SHP77 treated with DMSO at 0.1 percent for 48 hours (cell line): ENCODE measurements around the gene RBM33.

Experiments
- DNase-seq: peaks from one replicate; lab custom pipeline; 2025; lab: John Stamatoyannopoulos, UW

RBM33 gene

DNA sequence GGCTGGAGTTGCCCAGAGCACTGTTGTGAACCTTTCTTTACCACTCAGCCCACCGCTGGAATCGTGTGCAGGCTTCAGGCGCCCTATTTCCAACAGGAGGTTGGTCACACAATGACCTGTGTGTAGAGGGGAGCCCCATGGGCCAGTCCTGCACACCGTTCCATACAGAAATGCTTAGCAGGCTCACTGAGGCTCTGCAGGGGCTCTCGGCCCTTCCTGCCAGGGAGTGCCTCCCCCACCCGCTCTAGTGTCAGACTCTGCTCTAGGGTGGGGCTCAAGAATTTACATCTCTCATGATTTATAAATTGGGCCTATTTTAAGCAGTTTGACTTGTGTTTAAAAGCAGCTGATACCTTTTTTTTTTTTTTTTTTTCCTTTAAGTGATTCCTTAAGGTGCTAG lies 125.8 kb downstream of the RBM33 start:
- DNase-seq = no peak

DNA sequence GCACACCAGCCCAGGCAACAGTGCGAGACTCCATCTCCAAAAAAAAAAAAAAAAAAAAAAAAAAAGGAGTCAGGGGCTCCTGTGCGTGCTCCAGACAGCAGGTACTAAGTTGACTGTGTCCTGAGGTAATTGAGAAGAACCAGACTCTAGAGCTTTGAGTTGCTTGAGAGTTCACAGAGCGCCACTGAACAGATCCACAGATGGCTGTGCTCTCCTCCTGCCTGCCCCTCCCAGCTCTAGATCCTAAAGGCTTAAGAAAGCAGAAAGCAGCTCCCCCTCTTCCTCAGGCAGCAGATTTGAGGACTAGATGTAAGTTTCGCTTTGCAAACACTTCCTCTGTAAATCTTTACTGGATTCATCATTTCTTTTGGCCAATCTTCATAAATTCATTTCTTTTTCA lies 129.1 kb downstream of the RBM33 start:
- no peak for DNase-seq

DNA sequence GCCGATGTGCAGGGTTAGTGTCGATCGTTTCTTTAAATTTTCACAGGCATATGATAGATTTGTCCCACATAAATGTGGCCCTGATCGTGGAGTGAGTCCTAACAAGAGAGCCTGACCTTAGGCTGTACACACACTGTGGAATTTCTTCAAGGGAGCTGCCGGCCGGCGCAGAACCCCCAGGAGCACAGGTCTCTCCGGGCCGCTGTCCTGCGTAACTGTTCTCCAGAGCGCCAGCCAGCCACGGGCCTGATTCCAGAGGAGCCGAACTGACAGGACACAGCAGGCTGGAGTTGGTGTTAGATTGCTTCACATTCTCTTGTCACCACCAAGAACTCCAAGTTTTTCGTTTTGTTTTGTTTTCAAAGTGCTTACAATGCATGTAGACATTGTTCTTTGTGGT lies 130.5 kb downstream of the RBM33 start:
- DNase-seq = no peak

DNA sequence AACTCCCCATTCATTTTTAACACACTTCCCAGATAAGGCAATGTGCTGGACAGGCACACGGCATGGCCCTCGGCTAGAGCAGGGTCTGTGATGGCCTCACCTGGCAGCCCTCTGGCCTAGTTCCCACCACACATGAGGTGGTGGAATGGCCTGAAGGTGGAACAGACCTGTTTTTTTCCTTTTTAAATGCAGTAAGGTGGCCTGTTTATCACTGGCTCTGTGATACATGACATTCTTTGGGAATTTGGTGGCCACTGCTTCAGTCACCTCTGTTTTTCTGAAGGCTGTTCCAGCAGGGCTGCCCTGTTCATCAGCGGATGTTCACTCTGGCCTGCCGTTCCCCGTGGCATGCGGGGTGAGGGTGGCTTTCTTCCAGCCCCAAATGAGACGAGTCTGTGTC lies 131.2 kb downstream of the RBM33 start:
- DNase-seq = no peak

DNA sequence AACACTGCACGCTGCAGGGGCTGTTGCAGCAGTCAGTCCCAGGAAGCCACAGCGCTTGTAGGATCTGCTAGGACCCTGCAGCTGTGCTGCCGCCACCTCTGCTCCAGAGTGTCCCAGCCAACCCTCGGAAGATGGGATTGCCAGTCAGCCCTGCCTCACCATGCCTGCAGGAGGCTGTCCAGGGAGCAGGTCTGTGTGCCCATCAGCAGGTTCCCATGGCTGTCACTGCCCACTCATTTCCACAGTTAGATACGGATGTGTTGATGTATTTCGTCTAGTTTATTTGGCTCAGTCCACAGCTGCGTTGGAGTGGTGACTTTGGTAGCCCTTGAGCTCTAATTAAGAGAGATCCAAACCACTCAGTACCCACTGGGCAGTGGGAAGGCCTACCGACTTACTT lies 132.1 kb downstream of the RBM33 start:
- DNase-seq = no peak

DNA sequence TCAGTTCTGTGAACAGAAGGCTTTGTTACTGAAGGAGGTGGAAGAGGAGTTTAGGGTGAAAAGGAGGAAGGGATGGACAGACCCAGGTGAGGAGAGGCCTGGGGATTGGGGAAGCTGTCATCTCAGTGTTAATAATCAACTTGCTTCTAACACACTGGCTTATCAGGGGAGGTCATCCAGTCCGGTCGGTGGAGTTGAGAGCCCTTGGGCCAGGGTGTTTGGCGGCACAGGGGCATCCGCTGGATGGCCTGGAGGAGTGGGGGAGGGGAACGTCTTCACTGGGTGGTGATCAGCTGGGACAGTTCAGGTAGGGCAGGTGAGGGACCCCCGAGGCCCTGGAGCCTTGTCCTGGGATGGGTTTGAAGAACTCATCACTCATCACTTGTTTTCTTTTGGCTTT lies 133.9 kb downstream of the RBM33 start:
- DNase-seq = no peak

DNA sequence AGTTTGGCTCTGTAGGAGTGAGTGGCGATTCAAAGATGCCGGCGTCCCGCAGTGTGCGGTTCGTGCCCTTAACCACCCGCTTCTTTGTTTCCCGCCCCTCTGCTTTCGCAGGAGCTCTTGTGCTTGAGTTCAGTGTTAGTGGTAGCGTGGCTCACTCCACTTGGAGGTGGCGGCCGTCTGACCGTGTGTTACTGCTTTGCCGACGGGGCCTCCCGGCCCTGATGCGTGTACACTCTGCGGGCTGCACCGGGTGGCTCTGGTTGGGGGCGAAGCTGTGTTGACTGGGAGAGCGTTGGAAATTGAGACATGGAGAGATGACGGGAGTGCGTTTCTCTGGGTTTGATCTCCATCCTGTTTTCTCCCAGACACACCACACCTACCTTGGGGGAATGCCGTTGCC lies 136.4 kb downstream of the RBM33 start:
- no peak for DNase-seq

DNA sequence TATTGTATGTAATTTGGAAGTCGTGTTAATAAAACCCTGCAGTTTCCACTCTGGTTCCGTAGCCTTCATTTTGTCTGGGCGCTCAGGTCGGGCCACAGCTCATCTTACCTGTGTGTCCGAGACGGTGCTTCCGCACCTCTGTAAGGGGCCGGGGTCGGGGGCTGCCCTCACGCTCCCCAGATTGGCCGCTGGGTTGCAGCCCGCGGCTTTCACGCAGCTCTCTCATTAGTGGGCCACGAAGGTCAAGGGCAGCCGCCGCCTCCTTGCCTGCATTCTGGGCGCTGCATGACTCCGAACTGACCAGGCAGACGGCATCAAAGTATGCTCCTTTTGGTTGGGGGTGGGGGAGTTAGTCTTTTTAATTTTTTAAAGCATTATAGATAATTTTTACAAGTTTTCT lies 137.0 kb downstream of the RBM33 start:
- DNase-seq = no peak

DNA sequence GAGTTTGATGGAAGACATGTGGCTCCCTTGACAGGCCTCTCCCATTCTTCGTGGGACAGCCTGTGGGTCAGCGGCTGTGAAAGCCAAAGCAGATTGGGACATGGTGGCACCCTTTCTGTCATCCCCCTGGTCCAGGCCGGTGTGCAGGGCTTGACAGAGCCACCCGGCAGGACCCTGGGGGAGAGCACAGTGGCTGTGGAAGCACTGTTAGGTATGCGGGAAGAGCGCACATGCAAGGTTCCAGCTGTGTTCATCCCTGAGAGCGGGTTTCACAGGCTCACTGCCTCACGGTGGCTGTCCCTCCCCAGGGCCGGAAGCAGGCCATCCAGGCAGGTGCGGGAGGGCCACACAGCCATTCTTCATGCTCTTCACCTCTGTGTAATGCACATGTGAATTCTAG lies 138.0 kb downstream of the RBM33 start:
- DNase-seq = no peak

DNA sequence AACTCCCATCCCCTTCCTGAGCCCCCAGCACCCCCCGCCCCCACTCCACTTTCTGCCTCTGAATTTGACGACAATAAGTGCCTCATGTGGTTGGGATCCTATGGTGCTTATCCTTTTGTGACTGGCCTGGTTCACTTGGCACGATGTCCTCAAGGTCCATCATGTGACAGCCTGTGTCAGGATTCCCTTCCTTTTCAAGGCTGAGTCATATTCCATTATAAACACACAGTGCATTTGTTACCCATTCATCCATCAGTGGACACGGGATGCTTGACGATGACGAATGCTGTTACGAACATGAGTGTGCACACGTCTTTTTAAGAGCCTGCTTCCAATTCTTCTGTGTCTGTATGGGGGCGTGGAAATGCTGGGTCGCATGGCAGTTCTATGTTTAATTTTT lies 141.1 kb downstream of the RBM33 start:
- no peak for DNase-seq

DNA sequence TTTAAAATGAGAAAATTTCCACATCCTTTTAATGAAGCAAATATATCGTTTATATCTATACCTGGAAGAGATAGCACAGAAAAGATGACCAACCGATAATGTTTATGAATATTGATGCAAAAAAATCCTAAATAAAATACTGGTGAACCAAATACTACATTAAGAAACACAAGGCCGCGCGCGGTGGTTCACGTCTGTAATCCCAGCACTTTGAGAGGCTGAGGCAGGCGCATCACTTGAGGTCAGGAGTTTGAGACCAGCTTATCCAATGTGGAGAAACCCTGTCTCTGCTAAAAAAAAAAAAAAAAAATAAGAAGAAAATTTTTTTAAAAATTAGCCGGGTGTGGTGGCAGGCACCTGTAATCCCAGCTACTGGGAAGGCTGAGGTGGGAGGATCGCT lies 142.0 kb downstream of the RBM33 start:
- no peak for DNase-seq

DNA sequence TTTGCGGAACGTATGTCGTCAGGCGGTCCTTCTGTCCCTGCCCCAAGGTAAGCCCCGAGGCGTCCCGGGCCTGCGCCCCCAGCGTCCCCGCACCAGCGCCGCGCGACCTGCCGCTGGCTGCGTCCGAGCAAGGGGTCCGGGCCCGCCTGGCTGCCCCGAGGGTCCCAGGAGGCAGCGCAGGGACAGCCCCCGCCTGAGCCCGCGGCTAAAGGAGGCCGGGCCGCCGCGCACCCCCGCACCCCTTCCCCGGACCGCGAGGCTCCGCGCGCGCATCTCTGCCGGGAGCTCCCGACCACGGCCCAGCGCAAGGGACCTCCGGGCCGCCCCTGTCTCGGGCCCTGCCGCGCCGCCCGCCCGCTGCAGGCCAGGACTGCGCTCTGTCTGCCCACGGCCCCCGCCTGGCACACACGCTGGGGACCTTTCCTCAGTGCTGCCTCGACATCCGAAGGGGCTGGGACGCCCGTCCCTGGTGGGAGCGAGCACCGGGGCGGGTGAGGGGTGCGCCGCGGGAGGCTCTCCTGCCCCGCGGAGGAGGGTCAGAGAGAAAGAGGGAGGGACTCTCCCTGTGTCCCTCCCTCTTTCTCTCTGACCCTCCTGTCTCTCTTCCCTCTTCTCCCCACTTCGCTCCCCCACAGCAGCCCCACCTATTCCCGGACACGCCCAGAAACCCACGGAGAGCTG lies 142.8 kb downstream of the RBM33 start:
- no peak for DNase-seq

DNA sequence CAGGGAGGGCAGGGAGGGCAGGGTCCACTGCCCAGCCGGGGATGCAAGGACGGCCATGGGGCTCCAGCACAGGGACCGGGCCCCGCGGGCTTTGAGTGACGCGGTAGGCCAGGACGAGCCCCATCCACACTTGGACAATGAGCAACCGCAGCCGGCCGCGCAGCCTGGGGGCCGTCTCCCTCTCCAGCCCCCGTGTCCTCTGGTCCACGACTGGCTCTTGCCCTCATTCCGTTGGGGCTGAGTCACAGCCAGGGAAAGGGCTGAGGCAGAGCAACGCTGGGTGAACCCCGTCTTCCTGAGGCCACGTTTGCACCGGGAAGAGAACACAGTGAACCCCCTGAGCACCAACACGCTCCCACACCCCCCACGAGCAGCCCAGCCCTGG lies 144.1 kb downstream of the RBM33 start:
- no peak for DNase-seq

DNA sequence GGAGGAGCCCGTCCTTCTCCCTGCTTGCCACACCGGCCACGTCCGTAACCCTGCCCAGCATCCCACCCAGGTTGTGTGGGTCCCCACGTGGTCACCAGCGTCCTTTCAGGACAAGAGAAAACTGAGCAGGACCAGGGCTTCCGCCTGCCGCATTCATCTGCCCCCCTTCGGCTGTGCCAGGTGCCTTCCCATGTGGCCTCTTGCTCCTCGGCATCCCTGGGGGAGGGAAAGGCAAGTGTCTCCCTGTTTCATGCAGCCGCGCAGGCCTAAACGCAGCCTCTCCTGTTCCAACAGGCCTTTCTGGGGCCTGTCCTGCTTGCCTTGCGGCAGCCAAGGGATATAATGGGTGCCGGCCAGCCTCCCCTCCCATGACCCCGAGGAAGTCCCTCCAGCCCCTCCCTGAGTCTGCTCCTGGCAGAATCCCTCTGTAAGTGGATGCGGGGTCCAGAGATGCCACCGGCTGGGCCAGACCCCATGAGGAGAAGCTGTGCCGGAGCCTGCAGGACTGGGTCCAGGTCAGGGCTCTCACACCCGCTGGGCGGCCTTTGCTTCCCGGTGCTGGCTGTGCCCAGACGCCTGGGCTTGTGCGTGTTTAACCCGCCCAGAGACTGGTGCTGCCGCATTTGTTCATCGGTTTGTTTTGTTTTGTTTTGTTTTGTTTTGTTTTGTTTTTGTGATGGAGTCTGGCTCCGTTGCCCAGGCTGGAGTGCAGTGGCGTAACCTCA lies 144.7 kb downstream of the RBM33 start:
- no peak for DNase-seq

DNA sequence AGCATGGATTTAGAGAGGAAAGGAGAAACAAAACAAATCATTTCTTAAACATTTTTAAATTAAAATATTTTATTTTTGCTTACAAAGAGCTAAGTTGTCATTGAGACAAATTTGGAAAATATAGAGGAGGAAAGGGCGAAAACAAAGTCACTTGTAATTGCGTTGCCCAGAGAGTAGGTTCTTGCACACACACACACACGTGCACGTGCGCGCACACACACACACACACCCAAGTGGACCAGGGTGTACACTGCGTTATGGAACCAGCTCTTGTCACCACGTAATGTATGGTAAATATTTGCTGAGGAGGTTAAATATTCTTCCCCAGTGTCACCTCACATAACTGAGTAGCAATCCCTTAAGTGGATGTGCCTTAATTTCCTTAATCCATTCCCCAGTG lies 146.2 kb downstream of the RBM33 start:
- no peak for DNase-seq

DNA sequence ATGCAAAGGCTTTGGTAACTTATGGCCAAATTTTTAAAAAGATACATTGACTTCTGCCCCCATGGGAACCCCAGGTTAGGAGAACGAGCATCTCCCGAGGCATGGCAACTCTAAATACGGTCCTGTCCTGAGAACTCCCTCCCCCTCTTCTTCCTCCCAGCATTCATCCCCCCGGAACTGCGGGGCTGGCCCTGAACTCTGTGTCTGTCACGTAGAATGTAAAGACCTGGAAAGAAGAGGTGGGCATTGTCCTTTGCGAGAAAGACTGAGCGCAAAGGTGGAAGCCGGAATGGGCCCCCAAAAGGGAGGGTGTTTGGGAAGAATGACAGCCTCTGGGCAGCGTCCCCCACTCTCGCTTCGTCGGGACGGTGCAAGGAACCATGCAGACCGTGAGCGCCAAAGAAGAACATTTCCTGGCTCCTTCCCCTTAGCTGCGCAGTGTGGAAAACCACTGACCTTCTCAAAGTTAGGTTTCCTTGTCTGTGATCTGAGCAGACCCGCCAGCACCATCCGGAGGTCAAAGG lies 146.8 kb downstream of the RBM33 start:
- no peak for DNase-seq

DNA sequence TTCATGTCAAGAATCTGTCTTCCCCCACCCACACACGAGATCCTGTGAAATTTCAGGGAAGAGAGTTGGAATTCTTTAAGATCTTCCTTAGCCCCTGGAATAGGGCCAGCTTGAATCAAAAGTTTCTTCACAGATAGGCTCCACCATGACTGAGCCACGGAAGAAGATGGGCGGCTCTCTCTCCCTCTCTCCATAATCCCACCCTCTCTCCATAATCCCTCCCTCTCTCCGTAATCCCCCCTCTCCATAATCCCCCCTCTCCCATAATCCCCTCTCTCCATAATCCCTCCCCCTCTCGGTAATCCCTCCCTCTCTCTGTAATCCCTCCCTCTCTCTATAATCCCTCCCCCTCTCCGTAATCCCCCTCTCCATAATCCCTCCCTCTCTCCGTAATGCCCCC lies 147.4 kb downstream of the RBM33 start:
- no peak for DNase-seq

DNA sequence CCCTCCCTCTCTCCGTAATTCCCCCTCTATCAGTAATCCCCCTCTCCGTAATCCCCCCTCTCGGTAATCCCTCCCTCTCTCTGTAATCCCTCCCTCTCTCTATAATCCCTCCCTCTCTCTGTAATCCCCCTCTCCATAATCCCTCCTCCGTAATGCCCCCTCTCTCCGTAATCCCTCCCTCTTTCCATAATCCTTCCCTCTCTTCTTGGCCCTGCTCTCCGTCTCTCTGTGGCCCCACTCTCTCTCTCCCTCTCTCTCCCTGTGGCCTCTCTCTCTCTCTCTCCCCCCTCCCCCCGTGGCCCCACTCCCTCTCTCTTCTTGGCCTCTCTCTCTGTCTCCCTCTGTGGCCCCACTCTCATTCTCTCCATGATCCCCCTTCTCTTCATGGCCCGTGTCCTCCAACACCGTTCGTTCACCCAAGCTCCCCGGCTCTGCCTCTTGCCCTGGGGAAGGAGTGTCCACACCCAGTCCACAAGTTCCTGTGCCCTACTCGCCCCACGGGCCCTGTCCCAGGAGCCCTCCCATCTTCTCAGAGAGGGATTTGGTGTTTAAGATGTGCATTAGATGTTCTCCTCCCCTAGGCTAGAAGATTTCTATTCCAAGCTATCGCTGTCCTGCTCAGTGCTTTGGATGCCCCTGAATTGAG lies 148.0 kb downstream of the RBM33 start:
- no peak for DNase-seq

DNA sequence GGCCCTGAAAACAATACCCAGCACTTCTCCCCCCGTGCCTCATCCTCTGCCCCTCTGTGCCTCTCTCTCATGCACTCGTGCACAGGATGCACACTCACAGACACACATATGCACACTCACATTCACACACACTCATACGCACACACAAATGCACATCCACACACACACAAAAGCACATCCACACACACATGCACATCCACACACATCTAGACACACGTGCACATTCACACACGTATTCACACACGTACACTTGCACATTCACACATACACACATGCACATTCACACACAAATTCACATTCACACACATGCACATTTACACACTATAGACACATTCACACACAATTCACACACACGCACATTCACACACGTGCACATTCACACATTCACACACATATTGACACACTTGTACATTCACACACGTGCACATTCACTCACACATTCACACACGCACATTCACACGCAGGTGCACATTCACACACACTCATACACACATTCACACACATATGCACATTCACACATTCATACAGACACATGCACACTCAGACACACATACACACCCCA lies 148.6 kb downstream of the RBM33 start:
- no peak for DNase-seq

DNA sequence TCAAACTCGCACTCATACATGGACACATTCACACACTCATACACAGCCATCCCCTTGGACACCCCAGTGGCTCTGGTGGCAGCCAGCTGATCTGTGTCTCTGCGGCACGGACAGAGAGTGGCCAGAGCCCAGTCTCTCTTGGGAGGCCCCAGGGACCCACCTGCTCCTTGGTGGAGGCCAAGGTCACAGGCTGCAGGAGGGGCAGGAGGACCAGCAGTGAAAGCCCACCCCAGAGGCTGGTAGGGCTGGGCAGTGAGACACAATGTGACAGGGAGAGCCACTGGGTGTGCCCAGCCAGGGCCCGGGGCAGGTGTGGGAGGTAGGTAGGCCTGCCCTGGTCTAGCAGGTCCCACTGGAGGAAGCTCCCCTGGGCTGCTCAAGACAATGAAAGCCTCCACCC lies 149.3 kb downstream of the RBM33 start:
- DNase-seq = no peak

DNA sequence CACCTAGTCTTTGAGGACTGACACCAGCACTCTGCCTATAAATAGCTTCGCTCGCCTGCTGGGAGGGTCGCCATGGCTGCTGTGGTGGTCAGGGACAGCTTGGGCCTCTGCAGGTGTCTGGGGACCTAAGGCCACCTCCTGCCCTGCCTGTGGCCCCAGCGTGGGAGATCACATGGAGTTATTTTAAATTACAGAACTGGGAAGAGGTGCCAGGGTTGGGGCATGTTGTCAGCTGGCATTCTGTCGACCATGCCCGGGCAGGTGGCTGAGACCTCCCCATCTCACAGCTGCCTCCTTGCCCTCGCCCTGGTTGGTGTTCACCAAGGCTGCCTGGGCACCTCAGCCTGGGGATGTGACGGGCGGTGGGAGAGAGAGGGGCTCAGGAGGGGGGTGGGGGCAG lies 149.7 kb downstream of the RBM33 start:
- DNase-seq = no peak

DNA sequence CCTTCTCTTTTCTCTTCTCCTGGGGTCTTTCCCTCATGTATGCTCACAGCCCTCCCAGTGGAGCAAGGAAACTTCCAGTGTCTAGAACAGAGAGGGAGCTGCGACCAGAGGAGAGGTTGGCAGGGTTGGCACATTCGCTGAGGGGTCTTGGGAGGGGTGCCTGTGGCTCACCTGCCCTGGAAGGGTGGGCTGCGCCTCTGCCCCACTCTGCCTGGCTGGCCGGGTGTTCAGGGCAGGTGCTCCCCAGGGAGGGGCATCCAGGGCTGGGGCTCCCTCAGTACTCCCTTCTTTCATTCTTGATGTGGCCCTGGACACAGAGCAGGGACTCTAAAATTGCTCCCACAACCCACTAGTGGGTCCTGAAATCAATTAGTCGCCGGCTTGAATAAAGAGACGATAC lies 150.9 kb downstream of the RBM33 start:
- DNase-seq = no peak

DNA sequence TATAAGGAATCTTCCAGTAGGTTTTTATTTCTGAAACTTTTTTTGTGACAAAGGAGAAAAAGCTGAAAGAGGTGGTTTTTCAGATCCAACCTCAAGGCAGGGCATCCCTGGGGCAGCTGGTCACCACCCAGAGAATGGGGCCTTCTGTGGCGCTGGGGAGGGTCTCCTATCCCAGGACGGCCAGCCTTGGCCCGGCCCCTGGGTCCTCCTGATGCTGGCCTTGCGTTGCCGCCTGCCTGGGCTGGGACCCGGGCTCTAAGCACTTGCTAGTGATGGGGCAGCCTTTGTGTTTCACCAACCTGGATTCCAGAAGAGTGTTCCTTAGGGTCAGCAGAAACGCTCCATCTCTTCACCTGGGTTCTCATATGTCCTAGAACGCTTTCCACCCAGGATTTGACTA lies 151.5 kb downstream of the RBM33 start:
- no peak for DNase-seq
